Kidney (tissue), 14 donors: Measurements from ENCODE around the gene TNKS2. TPM values are rescaled to one million over a fixed set of nuclear protein-coding genes. Genes with fewer than 3 reads are reported as not detected.
"Not testable (repeated sequence)": the region's sequence is repeated elsewhere in the genome, so short reads cannot be mapped to it uniquely, and the experiment has no call there.

Experiments
- DNase-seq, 5 donors: peaks; one replicate each; pipeline ENCODE4 v3.0.0-alpha.2; 2013 to 2020
- FAIRE-seq: peaks from 2 replicates; lab custom pipeline; 2012; peaks lifted over from hg19 to GRCh38; lab: Jason Lieb, UNC
- H3K27ac ChIP-seq, 2 donors: one replicate each; pipeline ENCODE4 v1.7.0; 2013; ENCODE audit warnings: low read depth in 2 of 2, low read length in 2 of 2, inconsistent platforms in 1 of 2
- H3K27me3 ChIP-seq: one replicate; pipeline ENCODE4 v1.7.1; 2013; ENCODE audit warnings: low read length, inconsistent platforms; ENCODE audit not compliant: control insufficient read depth, insufficient read depth
- H3K36me3 ChIP-seq, 3 donors: one replicate each; pipeline versions ENCODE4 v1.7.0 to v1.7.1; 2013; ENCODE audit warnings: low read length in 3 of 3, control low read depth in 1 of 3, inconsistent platforms in 1 of 3; ENCODE audit not compliant: insufficient read depth in 3 of 3, control insufficient read depth in 2 of 3
- H3K4me1 ChIP-seq, 3 donors: one replicate each; pipeline versions ENCODE4 v1.7.0 to v1.7.1; 2013; ENCODE audit warnings: low read length in 3 of 3, inconsistent platforms in 1 of 3, low read depth in 1 of 3; ENCODE audit not compliant: control insufficient read depth in 2 of 3, insufficient read depth in 2 of 3
- H3K4me3 ChIP-seq, 3 donors: one replicate each; pipeline versions ENCODE4 v1.7.0 to v1.8.1; 2013; ENCODE audit warnings: low read length in 3 of 3, control low read depth in 1 of 3, inconsistent platforms in 1 of 3
- H3K9ac ChIP-seq, 3 donors: one replicate each; pipeline versions ENCODE4 v1.7.0 to v1.7.1; 2013; ENCODE audit warnings: low read length in 3 of 3, control low read depth in 1 of 3, inconsistent platforms in 1 of 3
- H3K9me3 ChIP-seq, 3 donors: one replicate each; pipeline versions ENCODE4 v1.7.0 to v1.7.1; 2013; ENCODE audit warnings: low read length in 3 of 3, control low read depth in 1 of 3, inconsistent platforms in 1 of 3; ENCODE audit not compliant: control insufficient read depth in 2 of 3, insufficient read depth in 1 of 3
- intact Hi-C: fragments of 100-400 bp; cut with DNase I; formaldehyde crosslinking; loops from one replicate; pipeline ENCODE4 v1.11.1; 2022
- polyA plus RNA-seq: library from polyadenylated mRNA; stranded (reverse); fragments of 350-450 nt; fragmentation: Illumina TruSeq; extraction: RNeasy Lipid Tissue Mini Kit (QIAGEN cat#74804); gene quantifications from one replicate; pipeline ENCODE4 v1.2.3, GENCODE V29; 2014; ENCODE audit warnings: low read depth, low replicate concordance; ENCODE audit not compliant: insufficient read depth
- total RNA-seq: library from RNA; stranded (reverse); fragmentation: NEBNext Ultra II Directional; extraction: Animal tissue kit (Norgen Biotek cat#: 25700); gene quantifications from one replicate; pipeline ENCODE4 v1.2.1, GENCODE V29; 2021
- TF ChIP-seq, protein P1 (sequence below): IDR thresholded peaks from 3 replicates; pipeline ENCODE4 v1.5.1; 2012; ENCODE audit warnings: mild to moderate bottlenecking, moderate library complexity, borderline replicate concordance; ENCODE audit not compliant: insufficient read depth; ENCODE audit errors: extremely low read depth
- donor health status: control.
- donor health status: control.
- donor health status: control.
- donor health status: control.
- donor health status: control.
- donor health status: DM: yes; HTN: yes; CAD: no.
- donor health status: Normal renal cell carcinoma (clear cell type).

TNKS2 gene
- total and polyA plus RNA-seq, 2 donors from 2014 or later, result 7.4 to 31.6 TPM

DNA sequence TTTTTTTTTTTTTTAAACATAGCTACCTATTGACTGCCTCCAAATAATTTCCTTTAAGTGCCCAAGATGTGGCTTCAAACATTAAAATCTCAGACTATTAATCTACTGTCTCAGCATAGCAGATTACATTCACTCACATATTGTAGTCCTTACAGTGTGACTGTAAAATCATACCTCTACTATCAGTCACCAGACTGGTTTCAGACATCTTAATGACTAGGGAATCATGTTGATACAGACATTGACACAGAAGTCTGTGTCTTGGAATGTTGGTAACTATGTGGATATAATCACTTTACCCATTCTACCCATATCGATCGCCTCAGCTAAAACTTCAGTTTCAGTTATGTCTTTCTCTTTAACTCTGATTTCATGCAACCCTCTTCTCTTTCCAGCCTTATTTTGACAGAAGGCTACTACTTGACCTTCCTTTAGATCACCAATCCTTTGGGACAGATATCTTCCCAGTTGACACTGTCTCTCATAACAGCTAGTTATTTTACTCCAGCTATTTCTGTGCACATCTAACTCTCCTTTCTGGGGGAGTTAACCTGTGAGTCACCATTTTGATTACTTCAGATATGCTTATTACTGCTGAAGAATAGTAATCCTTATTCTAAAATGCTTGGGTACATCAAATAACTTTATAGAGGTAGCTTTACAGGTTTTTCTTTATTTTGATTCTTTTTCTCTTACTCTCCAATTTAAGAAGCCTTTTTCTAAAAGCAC, 7.0 kb downstream of the TNKS2 start:
- Histone ChIP-seq H3K4me1 (peaks cover 0 to 5% (median 4%) of the 10 kb centered on the region in 3 donors), H3K36me3 (peaks cover 0 to 5% (median 2%) of the 10 kb centered on the region in 3 donors)

GRCh38 chr10:91807264-91807663, 9.0 kb downstream of the TNKS2 start:
- FAIRE-seq, H3K27me3 ChIP-seq, H3K4me3 ChIP-seq, H3K36me3 ChIP-seq, H3K9ac ChIP-seq, DNase-seq, intact Hi-C loops, H3K4me1 ChIP-seq, H3K9me3 ChIP-seq, H3K27ac ChIP-seq: not testable (repeated sequence)

More for the DNA sequence above, 7.0 kb downstream of the TNKS2 start:
- TF ChIP-seq, protein P1, sequence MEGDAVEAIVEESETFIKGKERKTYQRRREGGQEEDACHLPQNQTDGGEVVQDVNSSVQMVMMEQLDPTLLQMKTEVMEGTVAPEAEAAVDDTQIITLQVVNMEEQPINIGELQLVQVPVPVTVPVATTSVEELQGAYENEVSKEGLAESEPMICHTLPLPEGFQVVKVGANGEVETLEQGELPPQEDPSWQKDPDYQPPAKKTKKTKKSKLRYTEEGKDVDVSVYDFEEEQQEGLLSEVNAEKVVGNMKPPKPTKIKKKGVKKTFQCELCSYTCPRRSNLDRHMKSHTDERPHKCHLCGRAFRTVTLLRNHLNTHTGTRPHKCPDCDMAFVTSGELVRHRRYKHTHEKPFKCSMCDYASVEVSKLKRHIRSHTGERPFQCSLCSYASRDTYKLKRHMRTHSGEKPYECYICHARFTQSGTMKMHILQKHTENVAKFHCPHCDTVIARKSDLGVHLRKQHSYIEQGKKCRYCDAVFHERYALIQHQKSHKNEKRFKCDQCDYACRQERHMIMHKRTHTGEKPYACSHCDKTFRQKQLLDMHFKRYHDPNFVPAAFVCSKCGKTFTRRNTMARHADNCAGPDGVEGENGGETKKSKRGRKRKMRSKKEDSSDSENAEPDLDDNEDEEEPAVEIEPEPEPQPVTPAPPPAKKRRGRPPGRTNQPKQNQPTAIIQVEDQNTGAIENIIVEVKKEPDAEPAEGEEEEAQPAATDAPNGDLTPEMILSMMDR, result no peak
- Histone ChIP-seq H3K27me3 (no peaks in the 10 kb centered on the region), H3K9ac (no peak overlapping the region), H3K4me3 (no peak overlapping the region), H3K27ac (no peak overlapping the region), H3K9me3 (no peaks in the 10 kb centered on the region)
- no peak for FAIRE-seq
- no peak for DNase-seq
- intact Hi-C loops, result no loop called here

DNA sequence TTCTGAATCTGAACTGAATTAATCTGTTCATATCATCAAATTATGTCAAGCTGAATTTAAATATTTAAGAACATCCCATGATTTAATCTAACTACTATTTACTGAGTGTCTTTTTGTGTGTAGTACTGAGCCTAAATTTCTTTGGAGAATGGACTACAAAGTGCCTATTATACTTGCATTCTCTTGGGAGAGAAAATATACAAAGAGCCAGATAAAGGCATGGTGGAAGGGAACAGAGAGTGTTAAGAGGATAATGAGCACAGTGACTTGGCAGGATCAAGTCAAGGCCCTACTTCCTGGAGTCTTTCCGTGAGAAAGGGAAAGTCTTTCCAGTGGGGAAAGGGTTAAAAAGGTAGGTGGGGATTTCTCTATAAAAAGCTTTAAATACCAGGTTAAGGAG, 15.0 kb downstream of the TNKS2 start:
- Histone ChIP-seq H3K4me1 (peaks cover 0 to 6% (median 0%) of the 10 kb centered on the region in 3 donors), H3K9me3 (no peaks in the 10 kb centered on the region), H3K9ac (no peak overlapping the region), H3K4me3 (no peak overlapping the region), H3K27ac (no peak overlapping the region), H3K27me3 (no peaks in the 10 kb centered on the region), H3K36me3 (peaks cover 4 to 20% (median 19%) of the 10 kb centered on the region in 3 donors)
- DNase-seq (no peak), FAIRE-seq (no peak)
- TF ChIP-seq, protein P1, result no peak
- intact Hi-C loops, result no loop called here

GRCh38 chr10:91816981-91817380, 18.8 kb downstream of the TNKS2 start:
- Histone ChIP-seq H3K9ac (no peak overlapping the region), H3K27ac (no peak overlapping the region), H3K9me3 (no peaks in the 10 kb centered on the region), H3K4me1 (peaks cover 0 to 6% (median 0%) of the 10 kb centered on the region in 3 donors), H3K4me3 (no peak overlapping the region), H3K27me3 (no peaks in the 10 kb centered on the region), H3K36me3 (peaks cover 11 to 46% (median 36%) of the 10 kb centered on the region in 3 donors)
- DNase-seq (no peak), FAIRE-seq (no peak)
- TF ChIP-seq, protein P1, result no peak
- intact Hi-C loops, result no loop called here
